OCI-LY7 (cell line): ENCODE data around the gene EIF4H.

ENCODE experiments used
- CTCF ChIP-seq: fragments of 200-600 bp; sonication (generic); conservative IDR thresholded peaks from 2 replicates; pipeline ENCODE4 v1.5.1; 2014; ENCODE audit warnings: mild to moderate bottlenecking, antibody characterized with exemption, low read length, moderate library complexity, mixed read lengths
- EZH2phosphoT487 ChIP-seq: fragments of 200-600 bp; sonication (generic); IDR thresholded peaks from 2 replicates; pipeline ENCODE4 v1.6.1; 2018; ENCODE audit warnings: low read depth, borderline replicate concordance, mild to moderate bottlenecking, mixed run types, antibody characterized with exemption, low read length, moderate library complexity, mixed read lengths

- TF ChIP-seq CTCF (no peak), EZH2phosphoT487 (no peak)
Measured at GRCh38 chr7:74197449-74198124, 23.4 kb downstream of the EIF4H start.
